ENCODE measurements around the gene LSS.

LSS gene

DNA sequence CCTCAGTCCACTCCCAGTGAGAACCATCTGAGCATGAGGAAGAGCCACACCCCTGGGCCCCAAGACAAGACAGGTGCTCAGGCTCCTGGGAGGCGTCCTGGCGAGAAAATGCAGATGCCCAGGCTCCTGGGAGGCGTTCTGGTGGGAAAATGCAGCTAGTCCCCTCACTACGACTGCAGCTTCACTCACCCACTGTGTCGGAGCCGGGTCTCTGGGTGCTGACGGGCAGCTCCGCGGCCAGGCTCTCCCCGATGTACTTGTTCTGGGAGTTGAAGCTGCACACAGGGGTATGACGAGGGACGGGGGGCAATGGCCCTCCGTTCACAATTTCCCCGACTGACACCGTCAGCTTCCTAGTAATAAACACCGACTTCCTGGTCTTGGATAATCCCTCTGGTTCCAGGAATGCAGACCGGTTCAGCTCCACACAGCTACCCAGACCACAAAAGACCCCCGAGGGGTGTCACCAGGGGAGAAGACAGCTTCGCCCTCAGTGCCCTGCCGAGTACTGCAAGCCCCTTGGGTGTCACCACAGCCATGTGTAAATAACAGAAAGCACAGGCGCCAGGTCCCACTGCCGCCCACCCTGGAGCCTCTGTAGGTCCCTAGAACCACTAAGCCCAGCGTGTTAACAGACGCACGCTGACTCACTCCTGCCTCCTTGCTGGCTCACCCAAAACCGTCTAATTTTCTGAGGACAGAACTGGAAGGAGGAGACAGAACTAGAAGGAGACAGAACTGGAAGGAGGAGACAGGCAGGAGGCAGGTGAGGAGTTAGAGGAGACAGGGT is 37.4 kb upstream of the LSS start:
- no peak overlapping the region for H3K4me3 ChIP-seq (ENCODE audit: low read depth, low read length)
- no peak for DNase-seq (ENCODE audit: low read depth)
- no peak for TF ChIP-seq CTCF (IDR thresholded peaks at IDR 0.05; ENCODE audit: insufficient read depth, low read depth, low read length, missing control alignments)

DNA sequence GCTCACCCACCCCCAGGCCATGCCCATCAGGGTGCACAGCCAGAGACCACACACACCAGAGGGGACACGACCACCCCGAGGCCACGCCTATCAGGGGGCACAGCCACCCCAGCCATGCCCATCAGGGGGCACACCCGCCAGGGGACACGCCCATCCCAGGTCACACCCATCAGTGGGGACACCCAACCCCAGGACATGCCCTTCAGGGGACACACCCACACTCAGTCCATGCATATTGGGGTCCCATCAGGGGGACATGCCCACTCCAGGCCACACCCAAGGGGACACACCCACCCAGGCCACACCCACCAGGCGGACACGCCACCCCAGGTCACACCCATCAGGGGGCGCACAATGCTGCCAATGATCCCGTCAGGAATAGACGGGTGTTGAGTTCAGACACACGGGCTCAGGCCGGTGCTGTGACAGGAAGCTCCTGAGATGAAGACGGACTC is 36.1 kb upstream of the LSS start:
- TF ChIP-seq CTCF (IDR thresholded peaks at IDR 0.05; ENCODE audit: insufficient read depth, low read depth, low read length, missing control alignments), result no peak
- no peak for DNase-seq (ENCODE audit: low read depth)
- no peak overlapping the region for H3K4me3 ChIP-seq (ENCODE audit: low read depth, low read length)

GRCh38 chr21:46264046-46264689 is 35.6 kb upstream of the LSS start:
- TF ChIP-seq CTCF (IDR thresholded peaks at IDR 0.05; ENCODE audit: insufficient read depth, low read depth, low read length, missing control alignments), result no peak
- H3K4me3 ChIP-seq (ENCODE audit: low read depth, low read length), result no peak overlapping the region
- no peak for DNase-seq (ENCODE audit: low read depth)

- no peak overlapping the region for H3K4me3 ChIP-seq (ENCODE audit: low read depth, low read length)
- DNase-seq (ENCODE audit: low read depth), result no peak
- no peak for TF ChIP-seq CTCF (IDR thresholded peaks at IDR 0.05; ENCODE audit: insufficient read depth, low read depth, low read length, missing control alignments)
Observed at GRCh38 chr21:46256501-46256994, 28.0 kb upstream of the LSS start.

- DNase-seq (ENCODE audit: low read depth), result no peak
- H3K4me3 ChIP-seq (ENCODE audit: low read depth, low read length), result no peak overlapping the region
- no peak for TF ChIP-seq CTCF (IDR thresholded peaks at IDR 0.05; ENCODE audit: insufficient read depth, low read depth, low read length, missing control alignments)
Observed at GRCh38 chr21:46255758-46256337, 27.3 kb upstream of the LSS start.

- DNase-seq (ENCODE audit: low read depth), result no peak
- H3K4me3 ChIP-seq (ENCODE audit: low read depth, low read length), result no peak overlapping the region
- TF ChIP-seq CTCF (IDR thresholded peaks at IDR 0.05; ENCODE audit: insufficient read depth, low read depth, low read length, missing control alignments), result no peak
Observed at GRCh38 chr21:46255166-46255565, 26.6 kb upstream of the LSS start.

Data from GM12865 (cell line).